Small intestine (tissue), 7 donors: ENCODE measurements around the gene GMIP. TPM values are rescaled to one million over a fixed set of nuclear protein-coding genes. Genes with fewer than 3 reads are reported as not detected.
"Not testable (repeated sequence)": the region's sequence is repeated elsewhere in the genome, so short reads cannot be mapped to it uniquely, and the experiment has no call there.

ENCODE experiments used
- DNase-seq, 2 donors: peaks; one replicate each; pipeline versions ENCODE4 v3.0.0 to v3.0.0-alpha.2; 2013
- FAIRE-seq: peaks from 2 replicates; lab custom pipeline; 2012; peaks lifted over from hg19 to GRCh38; lab: Jason Lieb, UNC
- H3K27ac ChIP-seq, 3 donors: one replicate each; pipeline ENCODE4 v1.5.1; 2013; ENCODE audit warnings: low read length in 2 of 3, mild to moderate bottlenecking in 2 of 3, control low read depth in 1 of 3, inconsistent platforms in 1 of 3, low read depth in 1 of 3, moderate library complexity in 1 of 3
- H3K27me3 ChIP-seq, 3 donors: one replicate each; pipeline ENCODE4 v1.6.1; 2013; ENCODE audit warnings: low read length in 3 of 3, inconsistent platforms in 1 of 3; ENCODE audit not compliant: control insufficient read depth in 3 of 3, insufficient read depth in 3 of 3
- H3K36me3 ChIP-seq, 3 donors: one replicate each; pipeline ENCODE4 v1.6.1; 2013; ENCODE audit warnings: low read length in 3 of 3, inconsistent platforms in 1 of 3, low read depth in 1 of 3, mild to moderate bottlenecking in 1 of 3, moderate library complexity in 1 of 3; ENCODE audit not compliant: control insufficient read depth in 3 of 3, insufficient read depth in 2 of 3
- H3K4me1 ChIP-seq, 3 donors: one replicate each; pipeline ENCODE4 v1.6.1; 2013; ENCODE audit warnings: low read length in 2 of 3, inconsistent platforms in 1 of 3, low read depth in 1 of 3, mild to moderate bottlenecking in 1 of 3, moderate library complexity in 1 of 3; ENCODE audit not compliant: control insufficient read depth in 3 of 3, insufficient read depth in 2 of 3
- H3K4me3 ChIP-seq, 3 donors: one replicate each; pipeline ENCODE4 v1.5.1; 2013; ENCODE audit warnings: low read length in 3 of 3, control low read depth in 1 of 3, inconsistent platforms in 1 of 3, low read depth in 1 of 3, mild to moderate bottlenecking in 1 of 3, moderate library complexity in 1 of 3
- H3K9me3 ChIP-seq, 2 donors: one replicate each; pipeline ENCODE4 v1.6.1; 2013; ENCODE audit warnings: low read depth in 1 of 2, low read length in 1 of 2; ENCODE audit not compliant: control insufficient read depth in 2 of 2, insufficient read depth in 1 of 2
- WGBS, 3 donors: extraction: QIAGEN DNeasy Blood & Tissue Kit; methylation state at CpG; one replicate each; pipeline ENCODE4 v1.1.7; 2013; 5-methylcytosine and 5-hydroxymethylcytosine counted together
- polyA plus RNA-seq, 4 donors: library from polyadenylated mRNA; stranded (reverse) in 3 of 4; unstranded in 1 of 4; fragments of 200-250 nt in 3 of 4; fragments of 120-200 nt in 1 of 4; gene quantifications; one replicate each; pipeline versions ENCODE4 v1.2.1 to v1.2.3, GENCODE V29; 2013
- donor health status: healthy with polysubstance abuse.
- donor health status: control.
- donor health status: control.
- donor health status: Bipolar disorder and iron deficiency.
- donor health status: healthy.

GMIP gene
- polyA plus RNA-seq, 4 donors = 8.3 to 15.1 (median 12.5) TPM

DNA sequence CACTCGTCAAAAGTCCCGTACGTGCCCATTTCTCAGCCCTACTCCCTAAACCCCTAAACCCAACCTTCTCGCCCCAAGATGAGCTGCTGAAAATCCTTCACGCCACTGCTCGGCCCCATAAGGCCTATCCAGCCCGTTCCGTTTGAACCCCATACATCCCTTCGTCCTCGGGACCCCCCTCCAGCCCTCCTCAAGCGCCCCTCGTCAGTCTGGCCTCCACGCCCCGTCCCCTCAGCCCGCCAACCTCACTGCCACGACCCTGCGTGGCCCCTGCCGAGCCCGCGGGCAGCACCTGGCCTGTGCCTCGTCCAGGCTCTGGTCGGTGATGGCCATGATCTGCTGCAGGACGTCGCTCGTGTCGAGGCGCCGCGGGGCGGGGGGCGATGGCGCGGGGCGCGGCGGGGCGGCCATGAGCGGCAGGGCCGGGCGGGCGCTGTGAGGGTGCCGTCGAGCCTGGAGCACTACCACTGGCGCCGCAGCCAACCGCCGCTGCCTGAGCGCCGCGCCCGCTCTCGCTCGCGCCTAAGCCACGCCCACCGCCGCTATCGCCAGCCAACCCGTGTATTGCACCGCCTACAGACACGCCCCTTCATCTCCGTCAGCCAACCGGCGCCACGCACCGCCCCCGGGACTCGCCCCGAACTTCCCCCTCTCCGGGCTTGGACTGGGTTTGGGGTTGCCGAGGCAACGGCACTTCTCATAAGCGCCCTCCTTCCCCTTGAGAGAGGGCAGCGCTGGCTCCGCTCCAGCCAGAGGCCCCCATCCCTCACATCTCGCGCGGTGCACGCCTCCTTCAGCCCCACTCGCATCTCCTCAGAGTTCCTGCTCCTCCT is 25.0 kb downstream of the GMIP start, which contains the start of gene PBX4:
PBX4 (minus strand) TSS at position 469 of the 833 bp plus-strand sequence; CDS start at position 411, 58 bp downstream.
- Histone ChIP-seq H3K36me3 (no peaks in the 10 kb centered on the region), H3K4me3 (peak within 1 kb of the TSS; percentile 42 to 54 (median 45)), H3K27ac (peak within 1 kb of the TSS in 1 of 3 donors; percentile 36), H3K27me3 (peaks cover 0 to 13% (median 0%) of the 10 kb centered on the region in 3 donors), H3K9me3 (no peaks in the 10 kb centered on the region), H3K4me1 (peaks cover 0 to 11% (median 2%) of the 10 kb centered on the region in 3 donors)
- 5 to 11% (median 10%) methylated on average over 50 to 80 of the region's 80 CpGs for WGBS, 3 donors
- FAIRE-seq (no peak), DNase-seq (peak; percentile 91 to 93)

GRCh38 chr19:19615086-19615485 is 28.4 kb downstream of the GMIP start:
- Histone ChIP-seq H3K4me3 (no peak overlapping the region), H3K36me3 (no peaks in the 10 kb centered on the region), H3K27me3 (peaks cover 0 to 15% (median 0%) of the 10 kb centered on the region in 3 donors), H3K4me1 (peaks cover 0 to 11% (median 2%) of the 10 kb centered on the region in 3 donors), H3K27ac (no peak overlapping the region), H3K9me3 (no peaks in the 10 kb centered on the region)
- 76 to 89% (median 88%) methylated on average over 3 of the region's 3 CpGs for WGBS, 3 donors
- DNase-seq (no peak), FAIRE-seq (no peak)

- WGBS, 3 donors = 54 to 66% (median 59%) methylated on average over 4 of the region's 4 CpGs
Observed at GRCh38 chr19:19613506-19613905, 30.0 kb downstream of the GMIP start.

GRCh38 chr19:19610376-19611202 is 32.9 kb downstream of the GMIP start:
- Histone ChIP-seq H3K27me3 (peaks cover 0 to 2% (median 0%) of the 10 kb centered on the region in 3 donors), H3K27ac (no peak overlapping the region), H3K9me3 (no peaks in the 10 kb centered on the region), H3K4me3 (no peak overlapping the region), H3K4me1 (peaks cover 0 to 5% (median 0%) of the 10 kb centered on the region in 3 donors), H3K36me3 (no peaks in the 10 kb centered on the region)
- no peak for DNase-seq
- 87 to 90% (median 88%) methylated on average over 10 of the region's 10 CpGs for WGBS, 3 donors
- FAIRE-seq = no peak

More at GRCh38 chr19:19613506-19613905, 30.0 kb downstream of the GMIP start:
- Histone ChIP-seq H3K27ac (no peak overlapping the region), H3K9me3 (no peaks in the 10 kb centered on the region), H3K27me3 (peaks cover 0 to 15% (median 0%) of the 10 kb centered on the region in 3 donors), H3K4me3 (no peak overlapping the region), H3K36me3 (no peaks in the 10 kb centered on the region), H3K4me1 (peaks cover 0 to 4% (median 2%) of the 10 kb centered on the region in 3 donors)
- DNase-seq (peak in 1 of 2 donors; percentile 51), FAIRE-seq (no peak)

- not testable (repeated sequence) for H3K4me3 ChIP-seq, DNase-seq, H3K27me3 ChIP-seq, FAIRE-seq, H3K36me3 ChIP-seq, H3K4me1 ChIP-seq, H3K9me3 ChIP-seq
- H3K27ac ChIP-seq = peak overlapping the region; percentile 39 to 94 (median 93)
- 64 to 88% (median 77%) methylated on average over 8 of the region's 8 CpGs for WGBS, 3 donors
Observed at GRCh38 chr19:19606686-19607085, 36.8 kb downstream of the GMIP start.

- H3K27ac ChIP-seq = peak overlapping the region; percentile 39 to 94 (median 93)
- FAIRE-seq = no peak
- WGBS, 3 donors = 0 to 43% (median 40%) methylated on average over 1 of the region's 1 CpG
Observed at GRCh38 chr19:19606021-19606420, 37.4 kb downstream of the GMIP start.

GRCh38 chr19:19602713-19603324 is 40.6 kb downstream of the GMIP start:
- Histone ChIP-seq H3K27ac (peak overlapping the region in 1 of 3 donors; percentile 61), H3K27me3 (no peaks in the 10 kb centered on the region), H3K36me3 (no peaks in the 10 kb centered on the region), H3K9me3 (no peaks in the 10 kb centered on the region), H3K4me3 (no peak overlapping the region), H3K4me1 (peaks cover 0 to 5% (median 3%) of the 10 kb centered on the region in 3 donors)
- WGBS, 3 donors = 55 to 66% (median 57%) methylated on average over 3 of the region's 3 CpGs
- FAIRE-seq (no peak), DNase-seq (no peak)

More at GRCh38 chr19:19606021-19606420, 37.4 kb downstream of the GMIP start:
- peak; percentile 74 to 96 for DNase-seq
- H3K4me1 ChIP-seq = peaks cover 0 to 5% (median 3%) of the 10 kb centered on the region in 3 donors
- H3K4me3 ChIP-seq = no peak overlapping the region
- H3K36me3 ChIP-seq = no peaks in the 10 kb centered on the region
- H3K27me3 ChIP-seq = no peaks in the 10 kb centered on the region
- no peaks in the 10 kb centered on the region for H3K9me3 ChIP-seq
